IMR-90 (cell line): ENCODE measurements around the gene ZNF180.

Experiments used
- CEBPB ChIP-seq: IDR thresholded peaks from 2 replicates; pipeline ENCODE4 v1.6.1; 2012; ENCODE audit warnings: low read depth, low read length, improper control_type of control experiment
- CTCF ChIP-seq: conservative IDR thresholded peaks from 2 replicates; pipeline ENCODE4 v1.5.1; 2012; ENCODE audit warnings: mild to moderate bottlenecking, low read depth, low read length, improper control_type of control experiment
- MAFK ChIP-seq: IDR thresholded peaks from 2 replicates; pipeline ENCODE4 v1.6.1; 2012; ENCODE audit warnings: low read depth, low read length, improper control_type of control experiment
- MXI1 ChIP-seq: IDR thresholded peaks from 2 replicates; pipeline ENCODE4 v1.6.1; 2012; ENCODE audit warnings: low read depth, mild to moderate bottlenecking, low read length, moderate library complexity, borderline replicate concordance
- POLR2A ChIP-seq: IDR thresholded peaks from 2 replicates; pipeline ENCODE4 v1.6.1; 2012; ENCODE audit warnings: mild to moderate bottlenecking, low read depth, low read length
- RCOR1 ChIP-seq: IDR thresholded peaks from 2 replicates; pipeline ENCODE4 v1.6.1; 2012; ENCODE audit warnings: mild to moderate bottlenecking, low read length, improper control_type of control experiment; ENCODE audit not compliant: insufficient replicate concordance
- SMC3 ChIP-seq: fragments of 150-350 bp; IDR thresholded peaks from 2 replicates; pipeline ENCODE4 v1.6.1; 2016; ENCODE audit warnings: low read depth, mild to moderate bottlenecking, antibody characterized with exemption, low read length, moderate library complexity
- TF ChIP-seq, protein P1 (sequence below): fragments of 150-350 bp; IDR thresholded peaks from 2 replicates; pipeline ENCODE4 v1.6.1; 2017; ENCODE audit warnings: mild to moderate bottlenecking, antibody characterized with exemption, low read length, low read depth

GRCh38 chr19:44451687-44452086, 48.6 kb downstream of the ZNF180 start:
- TF ChIP-seq CTCF (no peak), POLR2A (no peak), SMC3 (no peak), RCOR1 (no peak), CEBPB (no peak), MAFK (no peak), MXI1 (no peak)
- TF ChIP-seq, protein P1, sequence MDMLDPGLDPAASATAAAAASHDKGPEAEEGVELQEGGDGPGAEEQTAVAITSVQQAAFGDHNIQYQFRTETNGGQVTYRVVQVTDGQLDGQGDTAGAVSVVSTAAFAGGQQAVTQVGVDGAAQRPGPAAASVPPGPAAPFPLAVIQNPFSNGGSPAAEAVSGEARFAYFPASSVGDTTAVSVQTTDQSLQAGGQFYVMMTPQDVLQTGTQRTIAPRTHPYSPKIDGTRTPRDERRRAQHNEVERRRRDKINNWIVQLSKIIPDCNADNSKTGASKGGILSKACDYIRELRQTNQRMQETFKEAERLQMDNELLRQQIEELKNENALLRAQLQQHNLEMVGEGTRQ = no peak
